Lower lobe of right lung (tissue), 2 donors: ENCODE measurements around the gene FMC1. TPM values are rescaled to one million over a fixed set of nuclear protein-coding genes. Genes with fewer than 3 reads are reported as not detected.
"Not testable (repeated sequence)": the region's sequence is repeated elsewhere in the genome, so short reads cannot be mapped to it uniquely, and the experiment has no call there.

Source experiments
- ATAC-seq, 2 donors: fragments of 200-7000 bp; cut with Tn5 transposase; one replicate each; pipeline ENCODE4 v1.9.1; 2020 to 2022; ENCODE audit warnings: mild to moderate bottlenecking in 2 of 2, moderate library complexity in 2 of 2
- DNase-seq: peaks from one replicate; pipeline ENCODE4 v3.0.0-alpha.2; 2020
- H3K27ac ChIP-seq: fragments of 200-600 bp; one replicate; pipeline ENCODE4 v1.8.0; 2022
- H3K27me3 ChIP-seq: fragments of 200-600 bp; one replicate; pipeline ENCODE4 v1.8.0; 2022; ENCODE audit warnings: low read depth
- H3K36me3 ChIP-seq: fragments of 200-600 bp; one replicate; pipeline ENCODE4 v1.8.0; 2022; ENCODE audit warnings: mild to moderate bottlenecking
- H3K4me1 ChIP-seq: fragments of 200-600 bp; one replicate; pipeline ENCODE4 v1.8.0; 2022
- H3K4me3 ChIP-seq: fragments of 200-600 bp; one replicate; pipeline ENCODE4 v1.8.0; 2022; ENCODE audit warnings: mild to moderate bottlenecking
- H3K9me3 ChIP-seq: fragments of 200-600 bp; one replicate; pipeline ENCODE4 v1.8.0; 2022
- CTCF ChIP-seq: fragments of 200-600 bp; IDR thresholded peaks from one replicate; pipeline ENCODE4 v1.8.0; 2022; ENCODE audit warnings: antibody characterized with exemption, mild to moderate bottlenecking
- intact Hi-C: fragments of 100-400 bp; cut with DNase I; formaldehyde crosslinking; loops from one replicate; pipeline ENCODE4 v1.11.0; 2022
- total RNA-seq: library from RNA; stranded (reverse); fragmentation: NEBNext Ultra II Directional; extraction: Animal tissue kit (Norgen Biotek cat#: 25700); gene quantifications from one replicate; pipeline ENCODE4 v1.2.1, GENCODE V29; 2021
- donor health status: DM: no; HTN: yes; CAD: no; lungs with severe emphysema.

FMC1 gene
- total RNA-seq, 1 donor from 2014 or later: 10.8 TPM

GRCh38 chr7:139341776-139342226, 664 bp downstream of the FMC1 start:
- peaks cover 8% of the 10 kb centered on the region for H3K36me3 ChIP-seq
- peaks cover 13% of the 10 kb centered on the region for H3K4me1 ChIP-seq
- peak overlapping the region; percentile 100 for H3K27ac ChIP-seq
- DNase-seq (no peak), ATAC-seq (no peak)
- no peaks in the 10 kb centered on the region for H3K9me3 ChIP-seq
- H3K27me3 ChIP-seq: no peaks in the 10 kb centered on the region
- no peak for TF ChIP-seq CTCF
- intact Hi-C loops: no loop called here
- H3K4me3 ChIP-seq: peak overlapping the region; percentile 85

- no peaks in the 10 kb centered on the region for H3K9me3 ChIP-seq
- H3K4me3 ChIP-seq: no peak overlapping the region
- peaks cover 13% of the 10 kb centered on the region for H3K4me1 ChIP-seq
- no peak overlapping the region for H3K27ac ChIP-seq
- TF ChIP-seq CTCF: no peak
- H3K27me3 ChIP-seq: no peaks in the 10 kb centered on the region
- no peak for DNase-seq
- H3K36me3 ChIP-seq: peaks cover 27% of the 10 kb centered on the region
- ATAC-seq: no peak
- intact Hi-C loops: no loop called here
These were observed 3.9 kb downstream of the FMC1 start for GRCh38 chr7:139345042-139345441.

DNA sequence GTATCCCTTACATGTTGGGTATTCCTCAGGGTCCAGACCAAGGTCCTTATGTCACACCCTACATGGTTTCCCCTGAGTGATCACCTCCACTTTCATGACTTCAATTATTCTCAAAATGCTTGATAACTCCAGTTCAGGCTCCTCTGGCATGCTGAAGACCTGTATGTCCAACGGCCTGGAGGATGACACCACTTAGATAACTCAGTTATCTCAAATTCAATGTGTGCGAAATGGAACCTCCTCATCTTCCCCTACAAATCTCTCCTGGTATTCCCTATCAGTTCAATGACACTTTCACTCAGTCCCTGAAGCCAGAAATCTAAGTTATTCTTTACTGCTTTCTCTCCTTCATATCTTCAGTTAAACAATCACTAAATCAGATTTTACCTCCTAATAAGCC, 9.9 kb downstream of the FMC1 start:
- Histone ChIP-seq H3K27ac (no peak overlapping the region), H3K36me3 (peaks cover 39% of the 10 kb centered on the region), H3K9me3 (no peaks in the 10 kb centered on the region), H3K27me3 (no peaks in the 10 kb centered on the region), H3K4me3 (no peak overlapping the region), H3K4me1 (no peaks in the 10 kb centered on the region)
- ATAC-seq (no peak), DNase-seq (no peak)
- intact Hi-C loops: no loop called here
- TF ChIP-seq CTCF: no peak

DNA sequence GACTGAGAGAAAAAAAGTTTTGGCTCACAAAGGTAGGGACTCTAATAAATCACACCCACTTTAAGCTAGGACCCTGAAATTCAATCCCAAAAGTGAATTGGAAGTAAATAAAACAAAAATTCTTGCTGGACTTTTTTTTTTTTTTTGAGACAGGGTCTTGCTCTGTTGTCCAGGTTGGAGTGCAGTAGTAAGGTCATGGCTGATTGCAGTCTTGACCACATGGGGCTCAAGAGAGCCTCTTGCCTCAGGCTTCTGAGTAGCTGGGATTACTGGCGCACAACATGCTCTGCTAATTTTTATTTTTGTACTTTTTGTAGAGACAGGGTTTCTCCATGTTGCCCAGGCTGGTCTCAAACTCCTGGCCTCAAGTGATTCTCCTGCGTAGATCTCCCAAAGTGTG, 13.6 kb downstream of the FMC1 start:
- H3K27ac ChIP-seq: no peak overlapping the region
- intact Hi-C loops: no loop called here
- H3K4me3 ChIP-seq: no peak overlapping the region
- no peak for DNase-seq
- no peaks in the 10 kb centered on the region for H3K9me3 ChIP-seq
- no peak for TF ChIP-seq CTCF
- H3K36me3 ChIP-seq: peaks cover 12% of the 10 kb centered on the region
- no peak for ATAC-seq
- H3K4me1 ChIP-seq: peaks cover 7% of the 10 kb centered on the region
- no peaks in the 10 kb centered on the region for H3K27me3 ChIP-seq

DNA sequence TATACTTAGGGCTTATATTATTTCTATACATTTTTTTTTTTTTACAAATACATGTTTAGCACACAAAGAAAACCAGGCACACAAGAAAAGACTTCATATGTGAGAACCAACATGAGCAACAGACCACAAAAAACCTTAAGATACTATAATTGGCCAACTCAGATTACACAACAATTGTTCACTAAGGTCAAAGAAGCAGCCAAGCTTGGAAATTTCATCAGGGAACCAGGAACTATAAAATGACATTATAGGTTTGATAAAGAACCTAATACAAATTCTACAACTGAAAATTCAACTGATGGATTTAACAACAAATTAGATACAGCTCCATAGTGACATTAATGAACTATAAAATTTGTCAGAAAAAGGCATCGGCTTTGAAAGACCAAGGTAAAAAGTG, 14.2 kb downstream of the FMC1 start:
- Histone ChIP-seq H3K36me3 (peaks cover 10% of the 10 kb centered on the region), H3K4me1 (peaks cover 7% of the 10 kb centered on the region), H3K27ac (no peak overlapping the region), H3K27me3 (no peaks in the 10 kb centered on the region), H3K4me3 (no peak overlapping the region), H3K9me3 (no peaks in the 10 kb centered on the region)
- intact Hi-C loops: no loop called here
- DNase-seq (no peak), ATAC-seq (no peak)
- no peak for TF ChIP-seq CTCF

DNA sequence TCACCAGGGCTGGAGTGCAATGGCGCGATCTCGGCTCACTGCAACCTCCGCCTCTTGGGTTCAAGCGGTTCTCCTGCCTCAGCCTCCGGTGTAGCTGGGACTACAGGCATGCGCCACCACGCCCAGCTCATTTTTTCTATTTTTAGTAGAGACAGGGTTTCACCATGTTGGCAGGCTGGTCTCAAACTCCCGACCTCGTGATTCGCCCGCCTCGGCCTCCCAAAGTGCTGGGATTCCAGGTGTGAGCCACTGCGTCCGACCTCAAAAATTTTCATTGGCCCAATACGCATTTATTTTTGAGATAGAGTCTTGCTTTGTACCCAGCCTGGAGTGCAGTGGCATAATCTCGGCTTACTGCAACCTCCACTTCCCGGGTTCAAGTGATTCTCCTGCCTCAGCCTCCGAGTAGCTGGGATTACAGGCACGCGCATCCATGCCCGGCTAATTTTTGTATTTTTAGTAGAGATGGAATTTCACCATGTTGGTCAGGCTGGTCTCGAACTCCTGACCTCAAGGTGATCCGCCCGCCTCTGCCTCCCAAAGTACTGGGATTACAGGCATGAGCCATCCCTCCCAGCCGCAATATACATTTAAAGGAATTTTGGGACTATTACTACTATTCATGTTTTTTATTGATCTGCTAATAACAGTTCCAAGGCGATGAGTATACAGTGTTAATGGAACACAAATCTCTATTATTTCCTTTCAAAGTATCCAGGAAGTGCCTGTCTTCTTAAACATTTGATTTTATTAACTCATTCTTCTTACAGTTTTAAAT, 16.8 kb downstream of the FMC1 start:
- H3K9me3 ChIP-seq, intact Hi-C loops, ATAC-seq, DNase-seq, H3K27me3 ChIP-seq, H3K36me3 ChIP-seq: not testable (repeated sequence)
- Histone ChIP-seq H3K27ac (peak overlapping the region; percentile 99), H3K4me3 (peak overlapping the region; percentile 82), H3K4me1 (peaks cover 28% of the 10 kb centered on the region)
